ENCODE measurements around the gene CENPE.

GRCh38 chr4:103129174-103129573 lies 69.0 kb downstream of the CENPE start:
- TF ChIP-seq CTCF (IDR thresholded peaks at IDR 0.05) (no peak), EP300 (IDR thresholded peaks at IDR 0.05) (no peak), POLR2A (IDR thresholded peaks at IDR 0.05) (no peak)

Measured in tibial nerve (tissue), 4 donors.